Mucosa of rectum (tissue), 2 donors: Measurements from ENCODE around the gene WASHC4.

Experiments used
- H3K27ac ChIP-seq, 2 donors: one replicate each; pipeline ENCODE4 v1.7.0; 2013; ENCODE audit warnings: inconsistent platforms in 2 of 2, low read depth in 2 of 2, low read length in 2 of 2
- H3K27me3 ChIP-seq, 2 donors: one replicate each; pipeline ENCODE4 v1.7.0; 2013; ENCODE audit warnings: low read length in 2 of 2; ENCODE audit not compliant: control insufficient read depth in 2 of 2, insufficient read depth in 2 of 2
- H3K36me3 ChIP-seq, 2 donors: one replicate each; pipeline ENCODE4 v1.7.0; 2013; ENCODE audit warnings: low read length in 2 of 2; ENCODE audit not compliant: control insufficient read depth in 2 of 2, insufficient read depth in 2 of 2
- H3K4me1 ChIP-seq, 2 donors: one replicate each; pipeline ENCODE4 v1.7.0; 2013; ENCODE audit warnings: low read length in 2 of 2, mild to moderate bottlenecking in 1 of 2; ENCODE audit not compliant: control insufficient read depth in 2 of 2, insufficient read depth in 2 of 2
- H3K4me3 ChIP-seq, 2 donors: one replicate each; pipeline ENCODE4 v1.7.0; 2013; ENCODE audit warnings: low read length in 2 of 2
- H3K9ac ChIP-seq, 2 donors: one replicate each; pipeline ENCODE4 v1.7.0; 2013; ENCODE audit warnings: low read length in 2 of 2, low read depth in 1 of 2, mild to moderate bottlenecking in 1 of 2
- H3K9me3 ChIP-seq, 2 donors: one replicate each; pipeline ENCODE4 v1.7.0; 2013; ENCODE audit warnings: low read length in 2 of 2; ENCODE audit not compliant: control insufficient read depth in 2 of 2
- donor health status: healthy.
- donor health status: Normal muscosa, but diverticular disease.

WASHC4 gene

GRCh38 chr12:105110851-105111250, 3.3 kb downstream of the WASHC4 start:
- Histone ChIP-seq H3K27ac (no peak overlapping the region), H3K4me3 (no peak overlapping the region), H3K36me3 (peaks cover 17 to 18% of the 10 kb centered on the region in 2 donors), H3K9me3 (no peaks in the 10 kb centered on the region), H3K4me1 (peaks cover 11 to 19% of the 10 kb centered on the region in 2 donors), H3K9ac (no peak overlapping the region), H3K27me3 (peaks cover 0 to 3% of the 10 kb centered on the region in 2 donors)

GRCh38 chr12:105113094-105113493, 5.6 kb downstream of the WASHC4 start:
- H3K27ac ChIP-seq = no peak overlapping the region
- no peaks in the 10 kb centered on the region for H3K9me3 ChIP-seq
- peaks cover 11 to 17% of the 10 kb centered on the region in 2 donors for H3K4me1 ChIP-seq
- H3K4me3 ChIP-seq = no peak overlapping the region
- no peak overlapping the region for H3K9ac ChIP-seq
- H3K27me3 ChIP-seq = no peaks in the 10 kb centered on the region
- H3K36me3 ChIP-seq = peaks cover 35 to 37% of the 10 kb centered on the region in 2 donors

- no peak overlapping the region for H3K9ac ChIP-seq
- no peak overlapping the region for H3K27ac ChIP-seq
- H3K36me3 ChIP-seq = peaks cover 49 to 60% of the 10 kb centered on the region in 2 donors
- H3K4me1 ChIP-seq = no peaks in the 10 kb centered on the region
- no peak overlapping the region for H3K4me3 ChIP-seq
- no peaks in the 10 kb centered on the region for H3K27me3 ChIP-seq
- H3K9me3 ChIP-seq = no peaks in the 10 kb centered on the region
Measured at GRCh38 chr12:105116969-105117368, 9.4 kb downstream of the WASHC4 start.

GRCh38 chr12:105120551-105120950, 13.0 kb downstream of the WASHC4 start:
- no peak overlapping the region for H3K27ac ChIP-seq
- no peak overlapping the region for H3K4me3 ChIP-seq
- H3K4me1 ChIP-seq = no peaks in the 10 kb centered on the region

DNA sequence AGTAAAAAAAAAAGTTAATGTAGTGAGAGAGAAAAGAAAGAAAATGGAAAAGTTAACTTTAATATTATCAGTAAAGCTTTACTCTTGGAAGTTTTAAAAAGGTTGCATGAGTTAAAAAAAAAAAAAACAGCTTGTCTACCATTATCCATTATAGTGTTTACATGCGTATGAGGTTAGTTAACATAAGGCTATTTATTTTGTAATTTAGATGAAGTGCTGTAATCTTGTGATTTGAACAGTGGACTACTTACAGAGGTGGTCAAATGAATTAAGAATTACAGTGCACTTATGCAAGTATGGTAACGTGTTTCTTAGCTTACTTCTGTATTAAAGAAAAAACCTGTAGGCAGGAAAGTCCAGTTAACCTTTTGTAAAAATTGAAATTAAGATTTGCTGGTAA, 30.7 kb downstream of the WASHC4 start:
- Histone ChIP-seq H3K27ac (no peak overlapping the region), H3K9ac (no peak overlapping the region), H3K27me3 (no peaks in the 10 kb centered on the region), H3K4me3 (no peak overlapping the region), H3K4me1 (no peaks in the 10 kb centered on the region), H3K9me3 (no peaks in the 10 kb centered on the region), H3K36me3 (peaks cover 42 to 43% of the 10 kb centered on the region in 2 donors)

More at GRCh38 chr12:105120551-105120950, 13.0 kb downstream of the WASHC4 start:
- Histone ChIP-seq H3K36me3 (peaks cover 60 to 62% of the 10 kb centered on the region in 2 donors), H3K27me3 (no peaks in the 10 kb centered on the region), H3K9me3 (no peaks in the 10 kb centered on the region), H3K9ac (no peak overlapping the region)

- Histone ChIP-seq H3K27me3 (no peaks in the 10 kb centered on the region), H3K4me3 (no peak overlapping the region), H3K9ac (no peak overlapping the region), H3K36me3 (peaks cover 34 to 40% of the 10 kb centered on the region in 2 donors), H3K4me1 (no peaks in the 10 kb centered on the region), H3K9me3 (no peaks in the 10 kb centered on the region), H3K27ac (no peak overlapping the region)
Measured at GRCh38 chr12:105141320-105141922, 33.9 kb downstream of the WASHC4 start.

- no peaks in the 10 kb centered on the region for H3K9me3 ChIP-seq
- no peak overlapping the region for H3K27ac ChIP-seq
- H3K4me1 ChIP-seq = no peaks in the 10 kb centered on the region
- H3K9ac ChIP-seq = no peak overlapping the region
- H3K27me3 ChIP-seq = no peaks in the 10 kb centered on the region
- H3K36me3 ChIP-seq = peaks cover 37 to 43% of the 10 kb centered on the region in 2 donors
- no peak overlapping the region for H3K4me3 ChIP-seq
Measured at GRCh38 chr12:105142259-105142658, 34.7 kb downstream of the WASHC4 start.

- H3K4me1 ChIP-seq = no peaks in the 10 kb centered on the region
- H3K4me3 ChIP-seq = no peak overlapping the region
- H3K9ac ChIP-seq = no peak overlapping the region
- peaks cover 30 to 43% of the 10 kb centered on the region in 2 donors for H3K36me3 ChIP-seq
- no peaks in the 10 kb centered on the region for H3K27me3 ChIP-seq
- H3K27ac ChIP-seq = no peak overlapping the region
- H3K9me3 ChIP-seq = no peaks in the 10 kb centered on the region
Measured at GRCh38 chr12:105156260-105156659, 48.7 kb downstream of the WASHC4 start.

- Histone ChIP-seq H3K27me3 (no peaks in the 10 kb centered on the region), H3K27ac (no peak overlapping the region), H3K4me1 (no peaks in the 10 kb centered on the region), H3K9ac (no peak overlapping the region), H3K9me3 (no peaks in the 10 kb centered on the region), H3K4me3 (no peak overlapping the region), H3K36me3 (peaks cover 31 to 46% of the 10 kb centered on the region in 2 donors)
Measured at GRCh38 chr12:105157606-105158005, 50.1 kb downstream of the WASHC4 start.

GRCh38 chr12:105158876-105159275, 51.3 kb downstream of the WASHC4 start:
- Histone ChIP-seq H3K27me3 (no peaks in the 10 kb centered on the region), H3K36me3 (peaks cover 32 to 45% of the 10 kb centered on the region in 2 donors), H3K4me1 (no peaks in the 10 kb centered on the region), H3K9ac (no peak overlapping the region), H3K9me3 (no peaks in the 10 kb centered on the region), H3K4me3 (no peak overlapping the region), H3K27ac (no peak overlapping the region)
